Fibroblast of skin of back (primary cell): Measurements from ENCODE around the gene PCDHGC4.

Experiments
- DNase-seq: peaks from one replicate; pipeline ENCODE4 v3.0.0-alpha.2; 2013

PCDHGC4 gene

DNA sequence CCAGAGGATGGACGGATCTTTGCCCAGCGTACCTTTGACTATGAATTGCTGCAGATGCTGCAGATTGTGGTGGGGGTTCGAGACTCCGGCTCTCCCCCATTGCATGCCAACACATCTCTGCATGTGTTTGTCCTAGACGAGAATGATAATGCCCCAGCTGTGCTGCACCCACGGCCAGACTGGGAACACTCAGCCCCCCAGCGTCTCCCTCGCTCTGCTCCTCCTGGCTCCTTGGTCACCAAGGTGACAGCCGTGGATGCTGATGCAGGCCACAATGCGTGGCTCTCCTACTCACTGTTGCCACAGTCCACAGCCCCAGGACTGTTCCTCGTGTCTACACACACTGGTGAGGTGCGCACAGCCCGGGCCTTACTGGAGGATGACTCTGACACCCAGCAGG, 5.9 kb downstream of the PCDHGC4 start:
- DNase-seq, result no peak

DNA sequence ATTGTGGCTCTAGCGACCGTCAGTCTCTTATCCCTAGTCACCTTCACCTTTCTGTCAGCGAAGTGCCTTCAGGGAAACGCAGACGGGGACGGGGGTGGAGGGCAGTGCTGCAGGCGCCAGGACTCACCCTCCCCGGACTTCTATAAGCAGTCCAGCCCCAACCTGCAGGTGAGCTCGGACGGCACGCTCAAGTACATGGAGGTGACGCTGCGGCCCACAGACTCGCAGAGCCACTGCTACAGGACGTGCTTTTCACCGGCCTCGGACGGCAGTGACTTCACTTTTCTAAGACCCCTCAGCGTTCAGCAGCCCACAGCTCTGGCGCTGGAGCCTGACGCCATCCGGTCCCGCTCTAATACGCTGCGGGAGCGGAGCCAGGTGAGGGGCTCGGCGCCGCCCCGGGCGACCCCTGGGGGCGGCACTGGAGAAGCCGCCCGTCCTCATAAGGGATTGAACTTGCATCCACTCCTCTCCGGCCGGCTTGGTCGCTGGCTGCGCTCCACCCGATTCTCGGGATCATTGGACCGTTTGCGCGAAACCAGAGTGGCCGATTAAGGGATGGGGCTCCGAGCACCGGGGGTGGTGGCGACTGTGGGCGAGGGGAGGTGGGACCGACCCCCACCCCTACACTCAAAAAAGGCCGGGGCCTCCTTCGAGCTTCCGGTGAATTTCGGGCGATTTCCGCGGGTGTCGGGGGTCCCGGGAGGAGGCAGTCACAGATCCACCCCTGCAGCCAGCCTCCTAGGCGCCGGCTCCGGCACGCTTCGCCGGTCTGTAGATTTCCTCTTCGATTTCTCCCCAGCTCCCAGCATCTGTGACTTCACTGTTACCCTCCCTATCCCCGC, 6.7 kb downstream of the PCDHGC4 start:
- DNase-seq, result no peak

DNA sequence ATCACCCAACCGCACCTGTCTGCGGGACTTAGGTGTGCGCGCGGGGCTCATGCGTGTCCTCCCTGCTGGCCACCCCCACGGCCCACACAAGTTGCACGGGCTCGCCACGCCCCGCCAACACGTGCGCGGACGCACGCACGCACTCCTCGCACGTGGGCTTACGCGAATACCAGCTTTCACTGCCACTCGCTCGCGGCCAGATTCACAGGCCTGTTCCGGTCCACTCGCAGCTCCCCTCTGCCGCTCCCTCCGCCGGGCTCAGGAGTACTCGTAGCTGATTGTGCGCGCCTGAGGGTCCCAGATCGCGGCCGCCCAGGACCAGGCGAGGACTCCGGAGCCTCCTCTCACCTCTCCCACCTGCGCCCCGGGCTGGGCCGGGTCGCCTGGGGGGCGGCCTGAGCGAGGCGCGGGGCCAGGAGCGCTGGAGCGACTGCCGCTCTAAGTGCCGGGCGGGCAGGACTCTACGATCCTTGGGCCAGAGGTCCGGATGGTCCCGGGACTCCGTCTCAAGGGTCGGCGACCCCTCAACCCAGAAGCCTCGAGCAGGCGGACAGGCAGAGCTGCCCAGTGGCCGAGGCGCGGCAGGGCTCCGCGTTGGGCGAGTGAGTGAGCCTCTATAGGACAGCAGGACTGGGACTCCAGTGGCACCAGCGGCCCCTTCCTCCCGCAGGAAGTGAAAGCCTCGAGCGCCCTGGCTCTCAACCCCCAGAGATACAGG, 7.5 kb downstream of the PCDHGC4 start:
- DNase-seq, result no peak

DNA sequence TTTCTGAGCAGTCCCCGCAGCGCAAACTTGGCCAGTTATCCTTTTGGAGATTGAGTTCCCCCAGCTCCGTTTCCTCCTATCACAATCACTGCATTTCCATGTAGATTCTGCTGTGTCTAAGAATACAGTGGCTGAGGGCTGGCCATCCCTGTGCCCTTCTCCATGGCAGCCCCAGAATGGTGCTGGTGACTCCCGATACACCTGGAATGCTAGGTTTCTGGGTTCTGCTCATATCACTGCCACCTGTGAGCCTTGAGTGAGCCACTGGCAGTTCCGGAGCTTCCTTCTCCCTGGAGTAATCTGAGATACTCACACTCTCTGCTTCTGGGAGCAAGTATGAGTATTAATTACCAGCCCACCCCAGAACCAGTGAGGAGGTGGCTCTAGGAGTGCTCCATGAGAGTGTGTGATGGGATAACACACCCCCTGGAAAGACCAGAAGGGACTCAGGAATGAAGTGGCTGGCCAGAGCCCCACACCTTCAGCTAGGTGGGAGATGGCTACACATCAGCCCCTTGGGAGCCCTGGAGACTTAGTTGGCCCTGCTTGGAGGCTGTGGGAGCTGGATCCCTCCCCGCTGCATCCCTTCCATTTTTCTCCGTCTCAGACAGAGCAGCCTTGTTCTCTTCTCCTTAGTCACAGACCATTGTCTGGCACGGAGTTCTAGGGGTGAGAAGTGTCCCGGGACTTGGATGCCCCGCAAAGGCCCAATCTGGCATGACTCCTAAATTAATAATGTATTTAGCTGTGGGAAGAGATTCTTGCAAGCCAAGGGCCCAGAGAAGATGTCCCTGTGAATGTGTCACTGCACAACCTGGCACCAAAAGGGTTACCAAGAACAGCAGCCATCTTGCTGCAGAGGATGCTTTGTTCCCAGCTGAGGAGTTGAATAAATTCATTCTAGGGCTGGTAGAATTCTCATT, 8.9 kb downstream of the PCDHGC4 start:
- peak; percentile 86 for DNase-seq

DNA sequence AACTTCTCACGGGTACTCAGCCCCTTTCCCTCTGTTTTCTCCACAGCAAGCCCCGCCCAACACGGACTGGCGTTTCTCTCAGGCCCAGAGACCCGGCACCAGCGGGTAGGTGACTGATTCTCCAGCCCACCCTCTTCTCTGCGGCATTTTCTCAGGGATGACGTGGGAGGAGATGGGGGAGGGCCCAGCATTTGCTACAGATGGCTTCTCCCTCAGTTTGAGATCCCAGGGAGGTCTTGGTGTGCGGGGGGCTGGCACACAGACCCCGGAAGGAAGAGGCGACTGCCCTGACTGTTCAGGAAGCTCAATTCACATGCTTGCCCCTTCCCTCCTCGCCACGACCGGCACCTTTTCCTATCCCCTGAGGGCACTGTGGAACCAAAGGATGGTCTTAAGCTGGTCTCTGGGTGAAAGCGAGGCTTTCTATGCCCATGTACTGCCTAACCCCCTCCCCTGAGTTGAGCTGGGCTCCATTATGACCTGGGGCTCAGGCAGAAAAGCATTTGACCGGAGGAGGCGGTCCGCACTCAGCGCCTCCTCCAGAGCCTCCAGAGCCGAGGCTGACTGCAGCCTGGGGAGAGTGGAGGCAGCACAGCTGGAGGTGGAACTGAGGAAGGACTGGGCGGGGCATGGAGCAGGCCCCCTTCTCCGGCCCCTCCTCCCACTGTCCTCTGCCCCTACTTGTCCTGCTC, 10.1 kb downstream of the PCDHGC4 start:
- DNase-seq, result peak; percentile 68

DNA sequence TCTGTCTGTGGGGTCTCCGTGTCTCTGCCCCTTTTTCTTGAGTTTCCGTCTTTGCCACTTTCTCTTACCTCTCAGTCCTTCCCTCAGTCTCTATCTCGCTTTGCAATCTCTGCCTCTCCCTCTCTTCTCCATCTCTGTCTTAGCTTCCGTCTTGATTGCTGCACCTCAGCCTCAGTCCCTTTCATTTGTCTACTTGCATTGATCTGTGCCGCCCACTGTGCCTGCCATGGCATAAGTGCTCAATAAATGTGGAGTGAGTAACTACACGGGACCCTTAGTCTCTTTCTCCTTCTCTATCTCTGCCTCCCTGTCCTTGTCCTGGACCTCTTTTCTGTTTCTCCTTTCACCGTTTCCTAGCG, 10.6 kb downstream of the PCDHGC4 start:
- DNase-seq, result no peak

DNA sequence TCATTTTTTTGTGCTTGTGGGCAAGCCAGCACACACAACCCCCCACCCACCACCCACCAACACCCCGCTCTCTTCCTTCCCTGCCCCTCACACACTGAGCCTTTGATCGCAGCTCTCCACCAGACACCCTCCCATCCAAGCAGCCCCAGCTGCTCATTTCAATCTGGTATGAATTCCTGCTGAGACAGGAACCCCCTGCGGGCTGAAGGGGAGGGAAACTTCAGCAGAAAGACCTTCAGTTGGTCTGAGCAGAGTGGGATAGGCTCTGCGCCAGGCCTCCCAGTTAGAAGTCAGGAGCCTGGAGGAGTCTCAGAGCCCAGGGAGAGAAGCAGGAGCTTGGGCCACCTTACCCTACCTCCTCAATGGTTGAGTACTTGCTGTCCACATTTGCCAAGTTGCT, 11.2 kb downstream of the PCDHGC4 start:
- DNase-seq, result peak; percentile 91

DNA sequence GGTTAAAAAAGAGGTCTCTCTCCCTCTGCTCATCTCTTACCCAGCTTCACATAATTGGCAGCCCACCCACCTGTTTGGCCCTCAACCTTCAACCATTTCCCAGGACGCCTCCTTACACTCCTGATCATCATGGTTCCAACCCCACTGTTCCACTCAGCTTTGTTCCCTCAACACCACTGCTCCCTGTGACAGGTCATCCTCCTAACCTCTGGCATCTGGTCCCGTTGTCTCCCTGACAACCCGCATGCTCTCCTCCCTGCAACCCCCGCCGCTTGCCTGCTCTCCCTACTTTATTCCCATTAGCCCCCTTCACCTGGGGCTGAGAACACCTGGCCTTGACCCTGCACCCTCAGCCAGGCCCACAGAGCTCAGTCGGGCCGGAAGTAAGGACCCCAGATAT, 16.9 kb downstream of the PCDHGC4 start:
- DNase-seq, result no peak

DNA sequence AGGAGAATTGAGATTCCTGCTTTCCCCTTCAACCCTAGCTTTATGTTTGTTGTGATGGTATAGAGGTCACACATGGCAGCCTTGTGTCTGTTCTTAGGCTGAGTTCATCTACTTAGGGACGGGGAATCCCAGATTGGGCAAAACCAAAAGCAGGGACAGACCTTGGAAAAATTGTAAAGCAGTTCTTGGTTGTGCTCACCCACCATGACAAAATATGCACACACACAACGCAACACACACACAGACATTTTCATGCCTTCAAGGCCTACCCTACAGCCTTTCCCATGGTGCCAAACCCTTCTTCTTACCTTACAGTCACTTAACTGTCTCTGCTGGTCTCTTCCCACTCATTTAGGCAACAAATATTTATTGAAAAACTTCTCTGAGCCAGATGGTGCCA, 18.9 kb downstream of the PCDHGC4 start:
- DNase-seq, result no peak

DNA sequence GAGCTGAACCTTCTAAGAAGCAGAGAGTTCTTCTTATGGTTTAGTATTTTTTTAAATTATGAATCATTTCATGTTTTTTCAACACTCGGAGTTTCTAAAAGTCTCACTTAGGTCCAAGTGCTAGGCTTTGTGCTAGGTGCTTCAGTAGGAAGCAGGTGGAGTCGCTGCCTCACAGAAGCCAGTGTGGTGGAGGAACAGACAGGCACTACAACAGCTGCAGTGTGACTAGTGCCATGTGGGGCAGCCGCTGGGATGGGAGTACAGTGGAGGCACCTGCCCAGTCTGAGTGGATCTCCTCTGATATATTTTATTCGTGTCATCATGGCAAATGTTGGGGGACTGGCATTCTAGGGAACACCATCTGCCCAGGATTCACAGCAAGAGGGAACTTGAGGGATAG, 19.4 kb downstream of the PCDHGC4 start:
- DNase-seq, result no peak

DNA sequence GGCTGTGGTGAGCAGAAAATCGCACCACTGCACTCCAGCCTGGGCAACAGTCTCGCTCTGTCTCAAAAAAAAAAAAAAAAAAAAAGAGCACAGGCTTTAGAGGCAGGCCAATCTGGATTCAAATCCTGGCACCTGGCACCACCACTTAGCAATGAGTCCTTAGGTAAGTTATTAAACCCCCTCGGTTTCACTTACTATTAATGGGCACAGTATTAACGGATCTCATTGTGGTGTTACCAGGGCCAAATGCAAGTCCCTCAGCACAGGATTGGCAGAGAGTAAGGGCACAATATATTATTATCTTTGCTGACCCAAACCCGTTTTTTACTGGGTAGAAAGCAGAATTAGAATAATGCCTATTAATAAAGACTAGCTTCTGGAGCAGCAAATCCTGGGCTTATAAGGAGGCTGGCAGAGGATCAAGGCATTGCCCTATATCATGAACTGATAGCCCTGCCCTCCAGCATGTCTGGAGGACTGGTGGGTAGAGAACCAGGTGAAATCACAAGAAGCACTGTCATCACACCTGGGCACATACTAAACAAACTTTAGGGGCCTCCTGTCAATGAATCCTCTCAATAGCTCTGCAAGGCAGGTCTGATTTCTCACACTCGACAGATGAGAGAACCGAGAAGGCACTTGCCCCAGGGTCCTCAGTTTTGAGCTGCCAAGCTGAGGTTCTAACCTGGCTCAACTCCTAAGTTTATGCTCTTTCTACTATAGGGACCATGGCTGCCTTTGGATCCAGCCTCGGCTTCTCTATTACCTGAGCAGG, 21.7 kb downstream of the PCDHGC4 start:
- DNase-seq, result no peak

DNA sequence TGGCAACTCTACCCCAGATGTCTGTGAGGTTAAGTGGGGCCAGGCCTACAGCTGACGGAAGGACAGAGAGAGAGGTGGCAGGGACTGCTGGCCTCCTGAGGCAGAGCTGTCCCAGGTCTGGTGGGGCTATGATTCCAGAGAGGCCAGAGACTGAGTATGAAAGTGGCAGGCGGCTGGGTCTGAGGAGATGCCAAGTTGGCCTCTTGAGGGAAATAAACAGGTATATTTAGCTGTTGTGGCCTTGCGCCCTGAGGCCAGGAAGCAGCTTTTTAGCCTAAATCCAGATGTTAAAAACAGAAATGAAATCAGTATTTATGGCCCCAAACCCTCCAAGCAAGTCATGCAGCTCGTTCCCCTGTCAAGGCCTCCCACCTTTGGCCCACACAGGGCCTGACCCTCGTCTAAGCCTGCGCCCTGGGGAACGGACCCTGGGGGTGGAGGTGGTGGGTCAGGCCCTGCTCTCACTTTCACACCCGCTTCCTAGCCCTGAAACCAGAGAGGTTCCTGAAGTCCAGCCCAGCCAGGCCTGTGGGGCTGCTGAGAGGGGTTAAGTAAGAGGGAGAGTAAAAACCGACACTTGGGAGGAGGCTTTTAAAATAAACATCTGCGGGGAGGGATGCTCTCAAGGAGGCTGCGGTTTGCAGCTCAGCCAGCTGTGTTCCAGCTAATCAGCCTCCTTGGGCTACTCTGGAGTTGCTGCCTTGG, 22.7 kb downstream of the PCDHGC4 start:
- DNase-seq, result peak; percentile 84

DNA sequence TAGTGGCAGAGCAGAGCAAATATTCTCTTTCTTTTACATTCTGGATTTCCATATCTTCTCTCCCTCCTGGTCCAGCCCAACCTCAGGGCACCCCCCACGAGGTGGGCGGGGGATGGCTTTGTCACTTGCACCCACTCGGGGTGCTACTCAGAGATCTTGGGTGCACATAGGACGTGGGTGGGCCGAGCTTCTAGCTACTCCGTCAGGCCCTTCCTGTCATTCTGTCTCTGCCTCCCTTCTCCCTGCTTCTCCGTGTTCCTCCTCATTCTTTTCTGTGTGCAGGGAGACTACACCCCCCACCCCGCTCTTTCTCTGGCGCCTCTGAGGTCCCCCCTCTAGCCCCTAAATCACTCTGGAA, 23.6 kb downstream of the PCDHGC4 start:
- no peak for DNase-seq

DNA sequence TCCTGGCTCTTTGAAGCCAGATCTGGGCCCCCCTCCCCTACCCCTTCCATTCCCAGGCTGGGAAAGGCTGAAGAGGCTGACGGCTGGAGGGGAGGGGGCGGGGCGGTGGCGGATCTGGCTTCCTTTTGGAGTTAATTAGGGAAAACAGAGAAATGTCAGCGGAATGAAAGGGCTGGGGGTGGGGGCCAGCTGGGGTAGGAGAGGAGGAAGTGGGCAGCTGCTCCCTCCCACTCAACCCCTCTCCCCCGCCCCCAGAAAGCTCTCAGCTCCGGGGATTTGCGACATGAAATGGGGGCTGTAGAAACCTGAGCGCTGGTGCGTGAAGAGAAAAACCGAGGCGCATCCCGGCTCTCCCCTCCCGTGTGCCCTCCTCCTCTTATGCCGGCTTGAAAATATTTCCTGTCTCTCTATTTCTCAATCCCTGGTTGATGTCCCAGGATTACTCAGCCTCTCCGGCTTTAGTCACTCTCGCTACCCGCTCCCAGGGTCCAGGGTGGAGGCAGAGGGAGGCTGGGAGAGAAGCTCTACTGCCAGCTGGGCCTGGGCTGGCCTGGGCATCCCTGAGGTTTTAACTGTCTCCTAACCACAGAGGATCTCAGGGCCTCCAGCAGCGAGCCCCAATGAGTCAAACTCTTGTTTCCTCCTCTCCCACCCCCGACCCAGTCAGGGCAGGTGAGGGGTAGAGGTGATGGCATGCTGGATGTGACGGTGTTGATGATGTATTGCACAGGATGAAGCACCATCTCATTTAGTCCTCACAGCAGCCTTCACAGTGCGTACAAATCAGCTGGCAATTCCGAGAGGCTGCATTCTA, 24.2 kb downstream of the PCDHGC4 start:
- peak; percentile 98 for DNase-seq

DNA sequence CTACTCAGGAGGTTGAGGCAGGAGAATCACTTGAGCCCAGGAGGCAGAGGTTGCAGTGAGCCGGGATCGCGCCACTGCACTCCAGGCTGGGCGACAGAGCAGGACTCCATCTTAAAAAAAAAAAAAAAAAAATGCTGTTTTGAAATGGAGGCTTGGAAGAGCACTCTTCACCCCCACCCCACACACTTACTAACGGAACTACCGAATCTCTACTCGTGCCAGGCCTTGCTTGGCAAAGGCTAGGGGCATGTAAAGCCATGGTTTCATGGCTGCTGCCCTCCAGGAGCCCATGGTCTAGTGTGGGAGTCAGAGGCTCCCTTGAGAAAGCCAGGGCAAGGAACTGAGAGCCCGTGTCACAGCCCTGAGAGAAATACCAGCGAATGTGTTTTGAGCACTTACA, 25.3 kb downstream of the PCDHGC4 start:
- DNase-seq, result no peak

DNA sequence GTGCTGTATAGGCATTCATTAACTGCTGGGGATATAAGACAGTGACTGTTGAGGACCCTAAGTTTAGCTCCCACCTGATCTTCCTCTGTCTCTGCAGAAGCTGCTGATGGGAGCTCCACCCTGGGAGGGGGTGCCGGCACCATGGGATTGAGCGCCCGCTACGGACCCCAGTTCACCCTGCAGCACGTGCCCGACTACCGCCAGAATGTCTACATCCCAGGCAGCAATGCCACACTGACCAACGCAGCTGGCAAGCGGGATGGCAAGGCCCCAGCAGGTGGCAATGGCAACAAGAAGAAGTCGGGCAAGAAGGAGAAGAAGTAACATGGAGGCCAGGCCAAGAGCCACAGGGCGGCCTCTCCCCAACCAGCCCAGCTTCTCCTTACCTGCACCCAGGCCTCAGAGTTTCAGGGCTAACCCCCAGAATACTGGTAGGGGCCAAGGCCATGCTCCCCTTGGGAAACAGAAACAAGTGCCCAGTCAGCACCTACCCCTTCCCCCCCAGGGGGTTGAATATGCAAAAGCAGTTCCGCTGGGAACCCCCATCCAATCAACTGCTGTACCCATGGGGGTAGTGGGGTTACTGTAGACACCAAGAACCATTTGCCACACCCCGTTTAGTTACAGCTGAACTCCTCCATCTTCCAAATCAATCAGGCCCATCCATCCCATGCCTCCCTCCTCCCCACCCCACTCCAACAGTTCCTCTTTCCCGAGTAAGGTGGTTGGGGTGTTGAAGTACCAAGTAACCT, 26.2 kb downstream of the PCDHGC4 start:
- no peak for DNase-seq

DNA sequence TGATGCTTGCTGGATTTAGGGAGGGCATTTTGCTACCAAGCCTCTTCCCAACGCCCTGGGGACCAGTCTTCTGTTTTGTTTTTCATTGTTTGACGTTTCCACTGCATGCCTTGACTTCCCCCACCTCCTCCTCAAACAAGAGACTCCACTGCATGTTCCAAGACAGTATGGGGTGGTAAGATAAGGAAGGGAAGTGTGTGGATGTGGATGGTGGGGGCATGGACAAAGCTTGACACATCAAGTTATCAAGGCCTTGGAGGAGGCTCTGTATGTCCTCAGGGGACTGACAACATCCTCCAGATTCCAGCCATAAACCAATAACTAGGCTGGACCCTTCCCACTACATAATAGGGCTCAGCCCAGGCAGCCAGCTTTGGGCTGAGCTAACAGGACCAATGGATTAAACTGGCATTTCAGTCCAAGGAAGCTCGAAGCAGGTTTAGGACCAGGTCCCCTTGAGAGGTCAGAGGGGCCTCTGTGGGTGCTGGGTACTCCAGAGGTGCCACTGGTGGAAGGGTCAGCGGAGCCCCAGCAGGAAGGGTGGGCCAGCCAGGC, 27.0 kb downstream of the PCDHGC4 start:
- DNase-seq, result no peak

DNA sequence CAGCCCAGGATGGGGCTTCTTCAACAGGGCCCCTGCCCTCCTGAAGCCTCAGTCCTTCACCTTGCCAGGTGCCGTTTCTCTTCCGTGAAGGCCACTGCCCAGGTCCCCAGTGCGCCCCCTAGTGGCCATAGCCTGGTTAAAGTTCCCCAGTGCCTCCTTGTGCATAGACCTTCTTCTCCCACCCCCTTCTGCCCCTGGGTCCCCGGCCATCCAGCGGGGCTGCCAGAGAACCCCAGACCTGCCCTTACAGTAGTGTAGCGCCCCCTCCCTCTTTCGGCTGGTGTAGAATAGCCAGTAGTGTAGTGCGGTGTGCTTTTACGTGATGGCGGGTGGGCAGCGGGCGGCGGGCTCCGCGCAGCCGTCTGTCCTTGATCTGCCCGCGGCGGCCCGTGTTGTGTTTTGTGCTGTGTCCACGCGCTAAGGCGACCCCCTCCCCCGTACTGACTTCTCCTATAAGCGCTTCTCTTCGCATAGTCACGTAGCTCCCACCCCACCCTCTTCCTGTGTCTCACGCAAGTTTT, 27.6 kb downstream of the PCDHGC4 start:
- peak; percentile 69 for DNase-seq
